HL-60 (cell line): ENCODE measurements around the gene GCNA.

Experiments
- DNase-seq, 2 experiments: peaks; one replicate each; pipeline ENCODE4 v3.0.0-alpha.2; 2010 to 2020; ENCODE audit warnings: low read depth in 1 of 2, low spot score in 1 of 2
- H3K27ac ChIP-seq: fragments of 250-450 bp; sonication (Bioruptor Pico); replicated peaks from 2 replicates; pipeline ENCODE4 v1.5.1; 2020; ENCODE audit warnings: mild to moderate bottlenecking, moderate library complexity
- H3K27me3 ChIP-seq: fragments of 250-450 bp; sonication (Bioruptor Pico); 2 replicates; pipeline ENCODE4 v1.5.1; 2021; ENCODE audit warnings: mild to moderate bottlenecking, moderate library complexity; ENCODE audit not compliant: insufficient read depth, poor library complexity, severe bottlenecking
- H3K4me3 ChIP-seq: replicated peaks from 2 replicates; pipeline ENCODE4 v1.5.1; 2011; ENCODE audit warnings: mild to moderate bottlenecking, control low read depth, low read length; ENCODE audit not compliant: insufficient read depth
- CTCF ChIP-seq: IDR thresholded peaks from one replicate; pipeline ENCODE4 v1.5.1; 2011; ENCODE audit warnings: low read length, control low read depth, inconsistent platforms; ENCODE audit not compliant: insufficient read depth
- GABPA ChIP-seq: IDR thresholded peaks from 2 replicates; pipeline ENCODE4 v1.6.1; 2012; ENCODE audit warnings: low read depth
- POLR2AphosphoS5 ChIP-seq: IDR thresholded peaks from 2 replicates; pipeline ENCODE4 v1.6.1; 2012; ENCODE audit warnings: low read depth
- REST ChIP-seq: IDR thresholded peaks from 2 replicates; pipeline ENCODE4 v1.6.1; 2012; ENCODE audit warnings: low read depth; ENCODE audit not compliant: insufficient replicate concordance
- SPI1 ChIP-seq: IDR thresholded peaks from 2 replicates; pipeline ENCODE4 v1.6.1; 2012; ENCODE audit warnings: low read depth, mild to moderate bottlenecking, borderline replicate concordance

GCNA gene

GRCh38 chrX:71619193-71619592 lies 41.0 kb downstream of the GCNA start:
- H3K27me3 ChIP-seq = no peaks in the 10 kb centered on the region
- peak in 1 of 2 experiments; percentile 36 for DNase-seq
- TF ChIP-seq REST (no peak), CTCF (no peak), POLR2AphosphoS5 (no peak), SPI1 (no peak), GABPA (no peak)
- H3K4me3 ChIP-seq = no peak overlapping the region
- H3K27ac ChIP-seq = peak overlapping the region; percentile 65

GRCh38 chrX:71619986-71620385 lies 41.7 kb downstream of the GCNA start:
- no peak for DNase-seq
- TF ChIP-seq SPI1 = no peak
- Histone ChIP-seq H3K4me3 (no peak overlapping the region), H3K27ac (no peak overlapping the region), H3K27me3 (no peaks in the 10 kb centered on the region)

GRCh38 chrX:71621603-71622002 lies 43.4 kb downstream of the GCNA start:
- Histone ChIP-seq H3K27me3 (no peaks in the 10 kb centered on the region), H3K27ac (no peak overlapping the region), H3K4me3 (no peak overlapping the region)
- TF ChIP-seq CTCF (no peak), SPI1 (no peak)
- DNase-seq = no peak

- no peaks in the 10 kb centered on the region for H3K27me3 ChIP-seq
- no peak for DNase-seq
- no peak overlapping the region for H3K4me3 ChIP-seq
- H3K27ac ChIP-seq = no peak overlapping the region
- TF ChIP-seq POLR2AphosphoS5 (no peak), GABPA (no peak), CTCF (no peak), REST (no peak), SPI1 (no peak)
These were observed 43.9 kb downstream of the GCNA start for GRCh38 chrX:71622032-71622575.
